SK-N-MC (cell line): Measurements from ENCODE around the gene EXOC3.
"Not testable (repeated sequence)": the region's sequence is repeated elsewhere in the genome, so short reads cannot be mapped to it uniquely, and the experiment has no call there.

Source experiments
- DNase-seq: peaks from one replicate; pipeline ENCODE4 v3.0.0-alpha.2; 2011; ENCODE audit warnings: low read depth, low spot score
- H3K27ac ChIP-seq: fragments of 200-600 bp; sonication (generic); 2 replicates; pipeline ENCODE4 v1.5.1; 2016; ENCODE audit warnings: mixed run types
- H3K36me3 ChIP-seq: fragments of 200-600 bp; sonication (generic); 2 replicates; pipeline ENCODE4 v1.6.1; 2017; ENCODE audit warnings: antibody characterized with exemption, low read length, mixed read lengths; ENCODE audit not compliant: insufficient read depth
- H3K4me3 ChIP-seq: fragments of 200-600 bp; sonication (generic); 2 replicates; pipeline ENCODE4 v1.5.1; 2016
- H3K9ac ChIP-seq: fragments of 200-600 bp; sonication (generic); 2 replicates; pipeline ENCODE4 v1.8.0; 2017; ENCODE audit warnings: mixed run types, mixed read lengths; ENCODE audit not compliant: insufficient read length
- H3K9me3 ChIP-seq: fragments of 200-600 bp; sonication (generic); 2 replicates; pipeline ENCODE4 v1.6.1; 2017; ENCODE audit warnings: low read depth, mild to moderate bottlenecking, antibody characterized with exemption, low read length, moderate library complexity, mixed read lengths
- EZH2 ChIP-seq: fragments of 200-600 bp; sonication (generic); IDR thresholded peaks from one replicate; pipeline ENCODE4 v1.6.1; 2017; ENCODE audit warnings: antibody characterized with exemption
- FOXP2 ChIP-seq: optimal IDR thresholded peaks from 2 replicates; pipeline ENCODE3; 2011; ENCODE audit warnings: mild to moderate bottlenecking, moderate library complexity; ENCODE audit not compliant: insufficient read depth; ENCODE audit errors: extremely low read length, control extremely low read depth
- POLR2AphosphoS5 ChIP-seq: IDR thresholded peaks from 2 replicates; pipeline ENCODE4 v1.6.1; 2012; ENCODE audit warnings: mild to moderate bottlenecking, low read depth, low read length, borderline replicate concordance

Gene EXOC3

DNA sequence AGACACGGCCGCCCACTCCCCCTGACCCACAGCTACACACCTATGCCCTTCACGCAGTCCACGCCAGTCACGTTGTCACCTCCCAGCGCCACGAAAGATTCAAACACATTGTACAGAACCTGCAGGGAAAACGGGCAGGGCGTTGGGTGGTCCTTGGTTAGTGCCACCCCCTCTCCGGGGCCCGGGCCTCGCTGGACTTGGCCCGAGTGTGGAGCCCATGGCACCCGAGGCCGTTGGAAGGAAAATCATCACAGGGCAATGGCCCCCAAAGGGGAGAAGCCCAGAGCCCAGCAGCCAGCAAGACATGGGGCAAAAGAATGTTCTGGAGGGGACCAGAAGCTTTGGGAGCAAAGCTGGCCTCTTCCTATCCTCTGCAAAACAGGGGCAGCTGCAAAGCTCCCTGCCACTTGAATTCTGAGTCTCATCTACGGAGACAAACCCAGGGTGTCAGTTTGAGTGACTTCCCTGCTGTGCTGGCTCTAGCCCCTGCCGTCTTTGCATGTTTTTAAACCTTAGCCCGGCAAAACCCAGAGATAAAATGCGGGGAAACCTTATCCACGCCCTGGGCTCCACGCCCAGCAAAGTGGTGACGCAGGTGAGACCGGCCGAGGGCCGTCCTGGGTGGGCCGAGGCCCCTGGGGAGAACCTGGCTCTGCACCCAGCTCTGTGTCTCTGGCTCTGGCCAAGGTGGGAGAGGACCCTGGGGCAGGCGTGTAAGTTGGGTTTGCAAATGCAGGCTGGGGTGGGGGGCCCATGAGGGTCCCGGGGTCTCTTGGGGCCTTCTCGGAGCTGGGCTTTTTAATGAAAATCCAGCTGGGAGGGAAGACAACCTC is 42.4 kb downstream of the EXOC3 start:
- no peaks in the 10 kb centered on the region for H3K9me3 ChIP-seq
- DNase-seq: no peak
- no peak overlapping the region for H3K4me3 ChIP-seq
- H3K27ac ChIP-seq: no peak overlapping the region
- no peak overlapping the region for H3K9ac ChIP-seq
- no peaks in the 10 kb centered on the region for H3K36me3 ChIP-seq
- TF ChIP-seq EZH2 (no peak), FOXP2 (no peak), POLR2AphosphoS5 (no peak)

DNA sequence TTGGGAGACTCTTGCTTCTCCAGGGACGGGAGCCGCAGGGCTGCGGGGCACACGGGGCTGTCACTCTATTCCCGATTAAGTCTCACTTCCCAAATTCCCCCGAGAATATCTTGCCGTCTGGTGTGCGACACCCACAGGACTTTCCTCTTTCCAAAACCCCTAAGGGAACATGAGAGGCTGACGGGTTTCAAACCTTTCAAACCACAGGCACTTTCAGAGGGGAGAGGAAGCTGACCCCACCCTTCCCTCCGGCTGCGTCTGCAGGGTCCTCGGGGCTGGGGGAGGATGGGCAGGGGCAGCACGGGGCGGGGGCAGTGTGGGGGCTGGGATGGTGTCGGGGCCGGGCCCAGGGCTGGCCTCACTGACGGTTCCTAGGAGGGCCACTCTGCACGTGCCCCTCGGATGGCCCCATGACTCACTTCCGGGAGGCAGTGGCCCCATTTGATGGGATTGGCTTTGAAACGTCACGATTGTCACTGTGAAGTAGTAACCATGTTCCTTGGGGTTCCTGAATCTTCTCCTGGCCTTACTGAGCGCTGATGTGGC is 43.0 kb downstream of the EXOC3 start:
- no peaks in the 10 kb centered on the region for H3K9me3 ChIP-seq
- H3K4me3 ChIP-seq: no peak overlapping the region
- no peak for DNase-seq
- no peak overlapping the region for H3K27ac ChIP-seq
- no peak overlapping the region for H3K9ac ChIP-seq
- TF ChIP-seq EZH2 (no peak), POLR2AphosphoS5 (no peak), FOXP2 (no peak)
- no peaks in the 10 kb centered on the region for H3K36me3 ChIP-seq

DNA sequence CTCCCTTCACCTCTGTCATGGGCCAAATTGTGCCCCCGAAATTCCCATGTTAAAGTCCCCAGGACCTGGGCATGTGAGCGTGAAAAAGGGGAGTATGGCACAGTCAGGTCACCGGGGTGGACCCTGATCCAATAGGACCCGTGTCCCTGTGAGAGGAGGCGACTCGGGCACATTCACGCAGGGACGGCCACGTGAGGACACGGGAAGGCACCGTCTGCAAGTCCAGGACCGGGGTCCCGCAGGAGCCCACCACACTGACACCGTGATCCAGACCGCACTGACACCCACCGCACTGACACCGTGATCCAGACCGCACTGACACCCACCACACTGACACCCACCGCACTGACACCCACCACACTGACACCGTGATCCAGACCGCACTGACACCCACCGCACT is 43.6 kb downstream of the EXOC3 start:
- H3K27ac ChIP-seq, H3K9ac ChIP-seq, H3K4me3 ChIP-seq, H3K9me3 ChIP-seq, DNase-seq, H3K36me3 ChIP-seq: not testable (repeated sequence)

DNA sequence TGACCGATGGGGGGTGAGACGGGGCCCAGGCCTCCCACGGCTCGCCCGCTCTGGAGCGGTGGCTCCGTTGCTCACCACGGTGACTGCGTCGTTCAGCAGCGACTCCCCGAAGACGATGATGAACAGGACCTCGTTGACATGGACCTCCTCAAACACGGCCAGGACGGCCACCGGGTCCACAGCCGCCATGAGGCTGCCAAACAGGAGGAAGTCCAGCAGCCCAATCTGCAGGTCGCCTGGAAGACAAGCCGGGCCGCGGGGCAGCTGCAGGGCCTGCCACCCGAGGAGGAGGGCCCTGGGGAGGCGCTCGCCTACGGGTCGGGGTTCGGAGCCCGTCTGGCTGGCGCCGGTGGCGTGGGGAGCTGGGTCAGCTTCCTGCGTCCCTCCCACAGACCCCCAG is 45.3 kb downstream of the EXOC3 start:
- no peak for TF ChIP-seq EZH2
- no peak for DNase-seq

DNA sequence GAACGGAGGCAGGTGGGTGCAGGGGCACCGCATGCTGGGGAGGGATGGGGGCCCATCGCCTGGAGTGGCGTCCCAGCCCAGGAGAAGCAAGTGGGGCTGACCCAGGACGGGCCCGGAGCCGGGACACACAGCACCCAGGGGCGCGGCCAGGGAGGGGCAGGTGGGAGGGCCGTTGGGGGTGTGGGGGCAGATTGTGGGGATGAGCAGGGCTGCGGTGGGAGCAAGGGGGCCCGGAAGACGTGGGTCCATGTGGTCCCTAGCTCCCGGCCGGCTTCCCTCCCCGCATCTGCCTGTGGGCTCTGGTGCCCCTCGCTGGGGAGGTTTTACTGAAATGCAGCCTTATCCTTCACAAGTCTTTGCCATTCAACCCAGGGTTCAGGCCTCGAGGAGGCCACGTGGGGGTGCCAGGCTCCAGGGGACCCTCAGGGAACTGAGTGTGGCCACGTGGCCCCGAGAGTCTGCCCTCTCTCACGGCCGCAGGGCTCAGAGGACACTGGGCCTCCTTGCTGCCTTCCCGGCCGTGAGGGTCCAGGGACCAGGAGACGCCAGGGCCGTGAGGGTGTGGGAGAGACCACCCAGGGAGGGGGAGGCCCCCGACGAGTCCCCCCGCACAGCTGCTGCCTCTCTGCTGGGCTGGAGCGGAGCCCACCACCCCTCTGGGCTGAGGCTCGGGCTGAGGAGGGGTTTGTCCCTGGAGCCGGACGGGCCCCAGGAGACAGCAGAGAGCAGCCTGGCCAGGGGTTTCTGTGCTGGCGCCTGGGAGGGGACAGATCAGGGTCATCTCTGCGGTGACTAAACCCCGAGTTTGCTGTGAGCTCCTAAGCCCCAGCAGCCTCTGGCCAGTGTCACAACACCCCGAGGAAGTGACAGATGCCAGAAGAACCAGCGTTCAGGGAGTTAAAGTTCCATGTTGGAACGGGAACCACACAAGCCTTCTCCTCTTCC is 46.0 kb downstream of the EXOC3 start:
- H3K9ac ChIP-seq: no peak overlapping the region
- H3K36me3 ChIP-seq: no peaks in the 10 kb centered on the region
- no peaks in the 10 kb centered on the region for H3K9me3 ChIP-seq
- no peak overlapping the region for H3K27ac ChIP-seq
- TF ChIP-seq FOXP2: no peak
- TF ChIP-seq EZH2: no peak
- TF ChIP-seq POLR2AphosphoS5: no peak
- H3K4me3 ChIP-seq: no peak overlapping the region
- no peak for DNase-seq

More for the DNA sequence above, 45.3 kb downstream of the EXOC3 start:
- H3K4me3 ChIP-seq: no peak overlapping the region
- no peak overlapping the region for H3K9ac ChIP-seq
- H3K27ac ChIP-seq: no peak overlapping the region
- H3K36me3 ChIP-seq: no peaks in the 10 kb centered on the region
- H3K9me3 ChIP-seq: no peaks in the 10 kb centered on the region

DNA sequence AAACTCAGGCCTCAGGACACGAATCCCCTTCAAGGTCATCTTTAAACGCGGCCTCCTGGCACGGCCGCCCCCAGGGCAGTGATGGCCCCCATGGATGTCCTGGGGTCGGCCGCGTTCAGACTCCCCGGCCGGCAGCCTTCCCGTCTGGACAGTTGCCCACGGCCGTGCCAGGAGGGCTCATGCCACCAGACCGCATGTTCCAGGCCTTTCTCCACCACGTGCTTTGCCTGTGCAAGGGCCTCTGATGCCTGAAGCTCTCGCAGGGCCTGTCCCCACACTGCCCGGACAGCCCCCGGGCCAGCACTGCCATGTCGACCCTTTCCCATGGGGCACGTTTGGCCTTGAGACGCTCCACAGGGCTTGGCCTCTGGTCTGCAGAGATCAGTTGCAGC is 46.7 kb downstream of the EXOC3 start:
- TF ChIP-seq EZH2 (no peak), FOXP2 (no peak), POLR2AphosphoS5 (no peak)
- H3K9ac ChIP-seq: no peak overlapping the region
- H3K9me3 ChIP-seq: no peaks in the 10 kb centered on the region
- no peak for DNase-seq
- H3K4me3 ChIP-seq: no peak overlapping the region
- H3K27ac ChIP-seq: no peak overlapping the region
- no peaks in the 10 kb centered on the region for H3K36me3 ChIP-seq

DNA sequence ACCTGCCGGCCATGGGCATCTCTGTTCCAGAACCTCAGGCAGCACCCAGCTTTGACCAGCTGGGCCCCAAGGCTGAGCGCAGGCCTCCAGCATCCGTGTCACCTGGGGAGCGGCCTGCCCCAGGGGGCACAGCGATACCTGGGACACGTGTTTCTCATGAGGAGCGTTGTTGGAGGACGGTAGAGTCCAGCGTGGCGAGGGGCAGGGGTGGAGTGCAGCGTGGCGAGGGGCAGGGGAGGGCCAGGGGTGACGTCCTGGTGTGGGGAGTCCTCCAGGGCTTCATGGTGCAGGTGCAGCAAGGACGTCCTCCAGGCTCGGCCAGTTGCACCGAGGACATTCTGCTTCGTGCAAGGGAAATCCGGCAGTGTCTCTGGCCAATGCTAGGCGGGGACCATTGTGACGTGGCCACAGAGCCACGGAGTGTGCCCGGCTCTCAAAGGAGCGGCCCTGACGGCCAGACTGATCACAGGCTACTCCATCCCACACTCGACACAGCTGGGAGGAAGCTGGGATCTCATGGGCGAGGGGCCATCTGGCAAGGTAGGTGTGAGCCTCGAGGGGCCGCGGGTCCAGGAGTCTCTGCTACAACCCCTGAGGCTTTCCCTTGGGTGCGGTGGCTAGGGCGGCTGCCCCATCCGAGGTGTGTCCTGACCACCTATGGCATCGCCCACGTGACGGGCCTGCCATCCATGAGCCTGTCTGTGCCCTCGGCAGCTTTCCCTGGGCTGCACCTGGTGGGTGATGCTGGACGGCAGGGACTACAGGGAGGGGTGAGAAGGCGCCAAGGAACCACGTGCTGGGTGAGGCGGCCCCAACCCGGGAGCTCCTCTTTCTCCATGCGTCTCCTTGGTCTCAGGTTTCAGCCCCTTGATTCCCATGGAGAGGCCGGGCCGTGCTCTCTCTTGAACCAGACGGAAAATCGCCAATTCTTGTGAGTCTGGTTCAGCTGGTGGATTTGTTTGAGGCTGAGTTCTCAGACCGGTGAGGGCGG is 47.4 kb downstream of the EXOC3 start:
- H3K27ac ChIP-seq: no peak overlapping the region
- no peak for DNase-seq
- no peak overlapping the region for H3K9ac ChIP-seq
- H3K36me3 ChIP-seq: no peaks in the 10 kb centered on the region
- TF ChIP-seq EZH2: no peak
- TF ChIP-seq FOXP2: no peak
- no peak for TF ChIP-seq POLR2AphosphoS5
- H3K4me3 ChIP-seq: no peak overlapping the region
- H3K9me3 ChIP-seq: no peaks in the 10 kb centered on the region
